CD14-positive monocyte (primary cell): Measurements from ENCODE around the gene KRTAP22-2. TPM values are rescaled to one million over a fixed set of nuclear protein-coding genes. Genes with fewer than 3 reads are reported as not detected.

Experiments used
- DNase-seq, 3 donors: peaks; one replicate each; pipeline ENCODE4 v3.0.0-alpha.2; 2011 to 2022
- H2AFZ ChIP-seq: 2 replicates; pipeline ENCODE4 v1.6.0; 2012; ENCODE audit warnings: mild to moderate bottlenecking, low read depth, low read length, inconsistent platforms; ENCODE audit not compliant: insufficient read depth, poor library complexity, severe bottlenecking
- H3K27ac ChIP-seq, 2 donors: 1 replicate in 1 of 2; 2 replicates in 1 of 2; pipeline ENCODE4 v1.5.1; 2012 to 2013; ENCODE audit warnings: low read length in 2 of 2, control low read depth in 1 of 2, inconsistent platforms in 1 of 2, low read depth in 1 of 2, mild to moderate bottlenecking in 1 of 2
- H3K27me3 ChIP-seq, 2 donors: one replicate each; pipeline versions ENCODE4 v1.6.0 to v1.6.1; 2011 to 2013; ENCODE audit warnings: low read length in 2 of 2; ENCODE audit not compliant: control insufficient read depth in 2 of 2, insufficient read depth in 2 of 2
- H3K36me3 ChIP-seq, 2 donors: replicated peaks in 1 of 2; 1 replicate in 1 of 2; 2 replicates in 1 of 2; pipeline versions ENCODE4 v1.5.1 to v1.6.1; 2012 to 2013; ENCODE audit warnings: low read length in 2 of 2, control low read depth in 1 of 2, inconsistent platforms in 1 of 2, mild to moderate bottlenecking in 1 of 2; ENCODE audit not compliant: insufficient read depth in 2 of 2, control insufficient read depth in 1 of 2
- H3K4me1 ChIP-seq, 2 donors: 1 replicate in 1 of 2; 2 replicates in 1 of 2; pipeline versions ENCODE4 v1.5.1 to v1.6.1; 2012 to 2013; ENCODE audit warnings: low read length in 2 of 2, control low read depth in 1 of 2, inconsistent platforms in 1 of 2, mild to moderate bottlenecking in 1 of 2, moderate library complexity in 1 of 2; ENCODE audit not compliant: insufficient read depth in 2 of 2, control insufficient read depth in 1 of 2
- H3K4me2 ChIP-seq: replicated peaks from 2 replicates; pipeline ENCODE3; 2012; ENCODE audit warnings: low read length, moderate library complexity, mild to moderate bottlenecking; ENCODE audit not compliant: poor library complexity, severe bottlenecking; ENCODE audit errors: extremely low read depth
- H3K4me3 ChIP-seq, 3 experiments: fragments of 200-600 bp in 1 of 3; sonication (generic) in 1 of 3; replicated peaks in 1 of 3; 1 replicate in 2 of 3; 2 replicates in 1 of 3; pipeline ENCODE4 v1.5.1; 2011 to 2013; ENCODE audit warnings: low read length in 3 of 3, mild to moderate bottlenecking in 3 of 3, control low read depth in 2 of 3, low read depth in 2 of 3, inconsistent platforms in 1 of 3, moderate library complexity in 1 of 3
- H3K79me2 ChIP-seq: 2 replicates; pipeline ENCODE4 v1.6.0; 2012; ENCODE audit warnings: mild to moderate bottlenecking, control low read depth, inconsistent platforms, low read length, moderate library complexity; ENCODE audit not compliant: insufficient read depth
- H3K9ac ChIP-seq: 2 replicates; pipeline ENCODE4 v1.6.0; 2017; ENCODE audit warnings: low read length, mild to moderate bottlenecking; ENCODE audit not compliant: insufficient read depth, poor library complexity, severe bottlenecking
- H3K9me3 ChIP-seq, 2 donors: replicated peaks in 1 of 2; 1 replicate in 1 of 2; 2 replicates in 1 of 2; pipeline versions ENCODE4 v1.5.1 to v1.6.1; 2012 to 2013; ENCODE audit warnings: low read length in 2 of 2, control low read depth in 1 of 2; ENCODE audit not compliant: control insufficient read depth in 1 of 2, insufficient read depth in 1 of 2
- H4K20me1 ChIP-seq: 2 replicates; pipeline ENCODE4 v1.6.0; 2012; ENCODE audit warnings: mild to moderate bottlenecking, low read length, control low read depth, moderate library complexity; ENCODE audit not compliant: insufficient read depth
- H3K27ac Mint-ChIP-seq, 7 donors: one replicate each; pipeline ENCODE4 v1.8.0; 2020; ENCODE audit warnings: mild to moderate bottlenecking in 7 of 7, mixed read lengths in 7 of 7, moderate library complexity in 6 of 7, inconsistent platforms in 2 of 7
- H3K27me3 Mint-ChIP-seq, 3 donors: one replicate each; pipeline ENCODE4 v1.8.0; 2021 to 2022; ENCODE audit warnings: low read depth in 3 of 3, mild to moderate bottlenecking in 3 of 3, mixed read lengths in 3 of 3, moderate library complexity in 3 of 3, inconsistent platforms in 1 of 3
- H3K36me3 Mint-ChIP-seq, 2 donors: one replicate each; pipeline ENCODE4 v1.8.0; 2020; ENCODE audit warnings: mixed read lengths in 2 of 2, inconsistent platforms in 1 of 2, mild to moderate bottlenecking in 1 of 2
- H3K4me1 Mint-ChIP-seq: one replicate; pipeline ENCODE4 v1.8.0; 2020; ENCODE audit warnings: mild to moderate bottlenecking, mixed read lengths
- H3K4me3 Mint-ChIP-seq, 2 donors: one replicate each; pipeline ENCODE4 v1.8.0; 2020; ENCODE audit warnings: mild to moderate bottlenecking in 2 of 2, mixed read lengths in 2 of 2, moderate library complexity in 1 of 2
- H3K9me3 Mint-ChIP-seq, 7 donors: one replicate each; pipeline ENCODE4 v1.8.0; 2020 to 2022; ENCODE audit warnings: mixed read lengths in 7 of 7, mild to moderate bottlenecking in 6 of 7, moderate library complexity in 6 of 7, inconsistent platforms in 2 of 7
- CTCF ChIP-seq: fragments of 200-600 bp; IDR thresholded peaks from one replicate; pipeline ENCODE4 v1.8.0; 2022; ENCODE audit warnings: antibody characterized with exemption, mild to moderate bottlenecking
- WGBS: methylation state at CpG from one replicate; pipeline ENCODE4 v1.1.5; 2013; ENCODE audit warnings: missing lambda C conversion rate; ENCODE audit not compliant: insufficient coverage; 5-methylcytosine and 5-hydroxymethylcytosine counted together
- intact Hi-C, 2 donors: fragments of 100-400 bp; cut with micrococcal nuclease; formaldehyde crosslinking; loops; one replicate each; pipeline versions ENCODE4 v1.15.0 to v1.15.1; 2023
- polyA plus RNA-seq, 3 donors: library from polyadenylated mRNA; depleted of rRNA in 1 of 3; unstranded in 2 of 3; stranded (reverse) in 1 of 3; fragments of 300-500 nt in 2 of 3; fragments of >200 nt in 1 of 3; fragmentation: Illumina TruSeq in 2 of 3; gene quantifications; 1 replicate in 2 of 3; 2 replicates in 1 of 3; pipeline ENCODE4 v1.2.3, GENCODE V29; 2012 to 2021

Gene KRTAP22-2
- polyA plus RNA-seq, 3 donors: not detected

- intact Hi-C loops: no loop called here
- no peak overlapping the region for H3K4me2 ChIP-seq
- no peak overlapping the region for H2AFZ ChIP-seq
- no peaks in the 10 kb centered on the region for H4K20me1 ChIP-seq
- no peaks in the 10 kb centered on the region for H3K27me3 ChIP-seq
- no peak overlapping the region for H3K9ac ChIP-seq
- no peaks in the 10 kb centered on the region for H3K4me1 ChIP-seq
- no peaks in the 10 kb centered on the region for H3K27me3 Mint-ChIP-seq
- TF ChIP-seq CTCF: no peak
- H3K27ac ChIP-seq: no peak overlapping the region
- no peaks in the 10 kb centered on the region for H3K79me2 ChIP-seq
- WGBS: 80% methylated on average over 1 of the region's 2 CpGs
- H3K36me3 Mint-ChIP-seq: no peaks in the 10 kb centered on the region
- H3K4me3 ChIP-seq: no peak overlapping the region
- peaks cover 0 to 6% (median 2%) of the 10 kb centered on the region in 7 donors for H3K9me3 Mint-ChIP-seq
- H3K9me3 ChIP-seq: no peaks in the 10 kb centered on the region
- no peak for DNase-seq
- H3K36me3 ChIP-seq: no peaks in the 10 kb centered on the region
- no peaks in the 10 kb centered on the region for H3K4me1 Mint-ChIP-seq
- H3K27ac Mint-ChIP-seq: no peak overlapping the region
- no peak overlapping the region for H3K4me3 Mint-ChIP-seq
Observed at GRCh38 chr21:30561957-30562356, 28.2 kb downstream of the KRTAP22-2 start.

GRCh38 chr21:30561264-30561895, 28.8 kb downstream of the KRTAP22-2 start, which contains the start of gene KRTAP19-7:
TSS of gene KRTAP19-7 (minus strand) at chr21:30561314. CDS start at chr21:30561289, 25 bp downstream.
- Histone ChIP-seq H3K79me2 (no peaks in the 10 kb centered on the region), H3K27ac (no peak within 1 kb of the TSS), H3K36me3 (no peaks in the 10 kb centered on the region), H4K20me1 (no peaks in the 10 kb centered on the region), H2AFZ (no peak within 1 kb of the TSS), H3K27me3 (no peaks in the 10 kb centered on the region), H3K9ac (no peak within 1 kb of the TSS), H3K4me1 (no peaks in the 10 kb centered on the region), H3K4me2 (no peak within 1 kb of the TSS), H3K4me3 (no peak within 1 kb of the TSS), H3K9me3 (peaks cover 3 to 6% of the 10 kb centered on the region in 2 donors)
- WGBS: no CpG with 5 or more reads among the region's 2 CpGs
- Mint-ChIP-seq H3K27ac (no peak within 1 kb of the TSS), H3K9me3 (peaks cover 0 to 6% (median 3%) of the 10 kb centered on the region in 7 donors), H3K4me1 (no peaks in the 10 kb centered on the region), H3K4me3 (no peak within 1 kb of the TSS), H3K27me3 (no peaks in the 10 kb centered on the region), H3K36me3 (no peaks in the 10 kb centered on the region)
- intact Hi-C loops: no loop called here
- no peak for DNase-seq
- TF ChIP-seq CTCF: no peak
